GM12878 (cell line): Measurements from ENCODE around the gene OLAH. TPM values are rescaled to one million over a fixed set of nuclear protein-coding genes. Genes with fewer than 3 reads are reported as not detected.

Experiments
- ATAC-seq: fragments of 200-7000 bp; cut with Tn5 transposase; 3 replicates; pipeline ENCODE4 v1.9.1; 2020; ENCODE audit warnings: mild to moderate bottlenecking, moderate library complexity
- BruUV-seq: library from RNA; stranded (reverse); fragments of 400-500 nt; replicated peaks from 2 replicates; lab custom pipeline; 2021; lab: Mats Ljungman, UMichigan
- CTCF ChIA-PET: fragments of 300-600 bp; sonication (Branson Sonifier 250); formaldehyde crosslinking; extraction: SDS; loops from one replicate; lab custom pipeline; 2021; ENCODE audit warnings: inconsistent platforms; lab: Yijun Ruan, JAX
- POLR2A ChIA-PET: fragments of 350-600 bp; formaldehyde crosslinking; extraction: SDS; loops from one replicate; lab custom pipeline; 2021; ENCODE audit warnings: inconsistent platforms; lab: Charles Lee
- RAD21 ChIA-PET: fragments of 300-600 bp; sonication (Branson Sonifier 250); formaldehyde crosslinking; loops from one replicate; lab custom pipeline; 2023; ENCODE audit warnings: antibody characterized with exemption; ENCODE audit not compliant: unreplicated experiment; lab: Charles Lee
- SMC1A ChIA-PET: fragments of 300-600 bp; sonication (Branson Sonifier 250); formaldehyde crosslinking; loops from one replicate; lab custom pipeline; 2023; ENCODE audit not compliant: unreplicated experiment, uncharacterized antibody; lab: Charles Lee
- DNase-seq: peaks from one replicate; pipeline ENCODE4 v3.0.0-alpha.2; 2011; ENCODE audit warnings: low read depth, low spot score
- FAIRE-seq: peaks from 3 replicates; lab custom pipeline; 2011; peaks lifted over from hg19 to GRCh38; lab: Jason Lieb, UNC
- H2AFZ ChIP-seq: 2 replicates; pipeline ENCODE4 v1.6.0; 2011; ENCODE audit warnings: low read depth, low read length, control low read depth; ENCODE audit not compliant: control insufficient read depth
- H3K27ac ChIP-seq: 2 replicates; pipeline ENCODE4 v1.5.1; 2011; ENCODE audit warnings: control low read depth; ENCODE audit not compliant: control insufficient read depth, insufficient read depth
- H3K27me3 ChIP-seq, 2 experiments: replicated peaks in 1 of 2; 2 replicates each; pipeline versions ENCODE4 v1.6.0 to v1.6.1; 2011; ENCODE audit warnings: low read length in 1 of 2; ENCODE audit not compliant: control insufficient read depth in 2 of 2, insufficient read depth in 2 of 2
- H3K36me3 ChIP-seq, 2 experiments: 2 replicates each; pipeline ENCODE4 v1.5.1; 2011; ENCODE audit warnings: low read length in 1 of 2; ENCODE audit not compliant: control insufficient read depth in 2 of 2, insufficient read depth in 2 of 2
- H3K4me1 ChIP-seq: 2 replicates; pipeline ENCODE4 v1.6.1; 2011; ENCODE audit warnings: mild to moderate bottlenecking, low read length, moderate library complexity, mixed read lengths; ENCODE audit not compliant: control insufficient read depth, insufficient read depth
- H3K4me2 ChIP-seq: 2 replicates; pipeline ENCODE4 v1.6.0; 2011; ENCODE audit warnings: control low read depth; ENCODE audit not compliant: control insufficient read depth, insufficient read depth
- H3K4me3 ChIP-seq: fragments of 200-600 bp; sonication (generic); 2 replicates; pipeline ENCODE4 v1.5.1; 2016
- H3K79me2 ChIP-seq: 2 replicates; pipeline ENCODE4 v1.6.0; 2011; ENCODE audit warnings: low read length; ENCODE audit not compliant: control insufficient read depth, insufficient read depth
- H3K9ac ChIP-seq: 2 replicates; pipeline ENCODE4 v1.8.0; 2011; ENCODE audit warnings: low read length, control low read depth, mixed read lengths; ENCODE audit not compliant: control insufficient read depth, insufficient read depth
- H3K9me3 ChIP-seq: replicated peaks from 3 replicates; pipeline ENCODE4 v1.5.1; 2011; ENCODE audit warnings: mild to moderate bottlenecking, low read length; ENCODE audit not compliant: control insufficient read depth, insufficient read depth
- H4K20me1 ChIP-seq: 2 replicates; pipeline ENCODE4 v1.6.0; 2011; ENCODE audit not compliant: control insufficient read depth, insufficient read depth
- BHLHE40 ChIP-seq, 2 experiments: fragments of 450-650 bp in 1 of 2; IDR thresholded peaks; 2 replicates each; pipeline ENCODE4 v1.6.1; 2011 to 2017; ENCODE audit warnings: low read depth in 2 of 2, borderline replicate concordance in 1 of 2, improper control_type of control experiment in 1 of 2, low read length in 1 of 2, mild to moderate bottlenecking in 1 of 2
- CREB1 ChIP-seq: IDR thresholded peaks from 2 replicates; pipeline ENCODE4 v1.6.1; 2012; ENCODE audit warnings: low read depth, mild to moderate bottlenecking, inconsistent platforms
- DPF2 ChIP-seq: fragments of 450-650 bp; IDR thresholded peaks from 2 replicates; pipeline ENCODE4 v1.6.1; 2017; ENCODE audit warnings: mild to moderate bottlenecking
- ETV6 ChIP-seq, 2 experiments: fragments of 450-650 bp in 1 of 2; IDR thresholded peaks in 1 of 2; conservative IDR thresholded peaks in 1 of 2; 2 replicates each; pipeline ENCODE4 v1.6.1; 2014; ENCODE audit warnings: antibody characterized with exemption in 1 of 2, borderline replicate concordance in 1 of 2, low read depth in 1 of 2, mild to moderate bottlenecking in 1 of 2, moderate library complexity in 1 of 2
- FOXM1 ChIP-seq: IDR thresholded peaks from 2 replicates; pipeline ENCODE4 v1.6.1; 2012; ENCODE audit warnings: low read depth, mild to moderate bottlenecking, inconsistent platforms, low read length, moderate library complexity
- GABPA ChIP-seq: IDR thresholded peaks from 2 replicates; pipeline ENCODE4 v1.6.1; 2014; ENCODE audit warnings: antibody characterized with exemption, low read depth, mild to moderate bottlenecking, inconsistent platforms
- HDAC2 ChIP-seq: fragments of 200-600 bp; sonication (generic); IDR thresholded peaks from 2 replicates; pipeline ENCODE4 v1.6.1; 2017
- NFYA ChIP-seq: IDR thresholded peaks from 2 replicates; pipeline ENCODE4 v1.6.1; 2011; ENCODE audit warnings: low read depth, mild to moderate bottlenecking, low read length, improper control_type of control experiment, borderline replicate concordance
- NR2C1 ChIP-seq: fragments of 450-650 bp; IDR thresholded peaks from 2 replicates; pipeline ENCODE4 v1.6.1; 2017; ENCODE audit warnings: antibody characterized with exemption, mild to moderate bottlenecking, moderate library complexity
- NR2F1 ChIP-seq: fragments of 450-650 bp; conservative IDR thresholded peaks from 2 replicates; pipeline ENCODE4 v1.6.1; 2017; ENCODE audit warnings: mild to moderate bottlenecking
- PAX5 ChIP-seq: IDR thresholded peaks from 2 replicates; pipeline ENCODE4 v1.6.1; 2011; ENCODE audit warnings: low read depth, low read length, borderline replicate concordance
- PAX8 ChIP-seq: fragments of 450-650 bp; IDR thresholded peaks from 2 replicates; pipeline ENCODE4 v1.6.1; 2017; ENCODE audit warnings: mild to moderate bottlenecking, moderate library complexity
- PKNOX1 ChIP-seq: fragments of 450-650 bp; IDR thresholded peaks from 2 replicates; pipeline ENCODE4 v1.6.1; 2016; ENCODE audit warnings: mild to moderate bottlenecking
- RAD51 ChIP-seq: fragments of 450-650 bp; IDR thresholded peaks from 2 replicates; pipeline ENCODE4 v1.6.1; 2016; ENCODE audit warnings: moderate library complexity, mild to moderate bottlenecking, inconsistent platforms
- SIX5 ChIP-seq: IDR thresholded peaks from 2 replicates; pipeline ENCODE4 v1.6.1; 2011; ENCODE audit warnings: mild to moderate bottlenecking, low read depth, low read length, moderate library complexity; ENCODE audit not compliant: severe bottlenecking
- TCF7 ChIP-seq: IDR thresholded peaks from 2 replicates; pipeline ENCODE4 v1.6.1; 2014; ENCODE audit warnings: antibody characterized with exemption, borderline replicate concordance
- ZBED1 ChIP-seq: IDR thresholded peaks from 2 replicates; pipeline ENCODE4 v1.6.1; 2016; ENCODE audit warnings: borderline replicate concordance
- ZNF207 ChIP-seq: fragments of 450-650 bp; IDR thresholded peaks from 2 replicates; pipeline ENCODE4 v1.6.1; 2014; ENCODE audit warnings: antibody characterized with exemption, mild to moderate bottlenecking, borderline replicate concordance
- WGBS: methylation state at CpG from one replicate; pipeline ENCODE4 v1.1.6; 2016; ENCODE audit warnings: low lambda C conversion rate; ENCODE audit not compliant: insufficient replicate concordance, insufficient coverage; ENCODE audit errors: missing lambda C conversion rate; 5-methylcytosine and 5-hydroxymethylcytosine counted together
- in situ Hi-C: fragments of 300-500 bp; cut with MboI; formaldehyde crosslinking; loops from 9 replicates; pipeline ENCODE4 v1.14.3; 2018; ENCODE audit warnings: mixed read lengths
- intact Hi-C: fragments of 100-400 bp; cut with micrococcal nuclease; formaldehyde crosslinking; loops from one replicate; pipeline ENCODE4 v1.14.2; 2022; ENCODE audit not compliant: unreplicated experiment
- polyA plus RNA-seq, 11 experiments: library from polyadenylated mRNA; depleted of rRNA in 4 of 11; unstranded in 6 of 11; stranded (reverse) in 5 of 11; fragments of >200 nt; fragmentation: Nextera tagmentation in 4 of 11; fragmentation: Illumina TruSeq in 1 of 11; extraction: Ambion mirVana in 4 of 11; extraction: Trizol in 1 of 11; gene quantifications; 1 replicate in 1 of 11; 2 replicates in 10 of 11; pipeline versions ENCODE4 v1.2.1 to v1.2.3, GENCODE V29; 2011 to 2016; ENCODE audit warnings: inconsistent platforms in 2 of 11, missing spikeins in 2 of 11, low read depth in 1 of 11
- total RNA-seq, 4 experiments: library from RNA; depleted of rRNA in 3 of 4; stranded (reverse); fragments of >200 nt in 3 of 4; fragmentation: Illumina TruSeq in 1 of 4; extraction: Trizol in 1 of 4; gene quantifications; 2 replicates each; pipeline versions ENCODE4 v1.2.1 to v1.2.3, GENCODE V29; 2013 to 2021

OLAH gene
- total and polyA plus RNA-seq, 10 of the 15 experiments (the other 5 are each of a cell fraction or from before 2014, with no cell fraction given), result 0.10 to 1.4 (median 0.59) TPM; not detected in 1

- H4K20me1 ChIP-seq, result no peaks in the 10 kb centered on the region
- POLR2A ChIA-PET, result interaction anchor here (0.6 kb wide), 1 partner anchor 8 kb away, joined by 3 read pairs; no protein-coding TSS in a partner anchor
- SMC1A ChIA-PET, result interaction anchor here (1.0 kb wide), 1 partner anchor 11 kb away, joined by 3 read pairs; no protein-coding TSS in a partner anchor
These were observed 5.8 kb downstream of the OLAH start for GRCh38 chr10:15049533-15049932.

DNA sequence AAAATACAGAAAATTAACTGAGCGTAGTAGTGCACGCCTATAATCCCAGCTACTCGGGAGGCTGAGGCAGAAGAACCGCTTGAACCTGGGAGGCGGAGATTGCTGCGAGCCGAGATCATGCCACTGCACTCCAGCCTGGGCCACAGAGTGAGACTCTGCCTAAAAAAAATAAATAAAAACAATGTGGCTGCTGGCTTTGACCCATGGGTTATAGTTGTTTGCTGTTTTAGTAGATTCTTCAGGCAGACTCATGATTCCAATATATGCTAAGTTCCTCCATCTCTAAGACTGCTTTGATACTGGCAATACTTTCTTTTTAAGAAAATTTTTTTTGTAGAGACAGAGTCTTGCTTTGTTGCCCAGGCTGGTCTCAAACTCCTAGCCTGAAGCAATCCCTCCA, 8.4 kb downstream of the OLAH start:
- DNase-seq, result no peak
- BruUV-seq, result no TSS peak
- POLR2A ChIA-PET, result no interaction called here
- Histone ChIP-seq H3K4me3 (no peak overlapping the region), H3K27me3 (no peaks in the 10 kb centered on the region), H4K20me1 (no peaks in the 10 kb centered on the region), H3K4me1 (no peaks in the 10 kb centered on the region), H3K4me2 (no peak overlapping the region), H3K9ac (no peak overlapping the region), H3K79me2 (no peaks in the 10 kb centered on the region), H3K9me3 (no peaks in the 10 kb centered on the region), H2AFZ (no peak overlapping the region), H3K36me3 (no peaks in the 10 kb centered on the region), H3K27ac (no peak overlapping the region)
- FAIRE-seq, result no peak
- no peak for TF ChIP-seq HDAC2
- no peak for TF ChIP-seq CREB1
- no peak for TF ChIP-seq ZNF207
- no peak for TF ChIP-seq NR2C1
- no peak for TF ChIP-seq DPF2
- TF ChIP-seq ETV6 (conservative IDR thresholded peaks at IDR 0.05 in 1 of 2, IDR thresholded peaks at IDR 0.05 in 1 of 2; ENCODE audit: borderline replicate concordance in 1 of 2, low read depth in 1 of 2), result no peak
- TF ChIP-seq NR2F1, result no peak
- TF ChIP-seq GABPA, result no peak
- no peak for TF ChIP-seq PAX8
- no peak for TF ChIP-seq TCF7
- TF ChIP-seq ZBED1, result no peak
- TF ChIP-seq NFYA, result no peak
- CTCF ChIA-PET, result no interaction called here
- intact Hi-C loops (no loop called here), in situ Hi-C loops (no loop called here)
- RAD21 ChIA-PET, result no interaction called here
- 96% methylated on average over 7 of the region's 7 CpGs for WGBS
- SMC1A ChIA-PET, result no interaction called here
- no peak for ATAC-seq

More at GRCh38 chr10:15049533-15049932, 5.8 kb downstream of the OLAH start:
- no peaks in the 10 kb centered on the region for H3K36me3 ChIP-seq
- in situ Hi-C loops, result no loop called here
- H3K9me3 ChIP-seq, result no peaks in the 10 kb centered on the region
- no peaks in the 10 kb centered on the region for H3K4me1 ChIP-seq
- no peaks in the 10 kb centered on the region for H3K27me3 ChIP-seq
- no peak overlapping the region for H2AFZ ChIP-seq
- H3K9ac ChIP-seq, result no peak overlapping the region
- H3K27ac ChIP-seq, result no peak overlapping the region
- TF ChIP-seq PKNOX1 (no peak), PAX5 (no peak), RAD51 (no peak), ETV6 (conservative IDR thresholded peaks at IDR 0.05 in 1 of 2, IDR thresholded peaks at IDR 0.05 in 1 of 2; ENCODE audit: borderline replicate concordance in 1 of 2, low read depth in 1 of 2) (no peak), NR2F1 (no peak), SIX5 (no peak), FOXM1 (no peak), BHLHE40 (IDR thresholded peaks at IDR 0.05; ENCODE audit: borderline replicate concordance in 1 of 2, low read depth in 2 of 2, low read length in 1 of 2) (no peak), GABPA (no peak)
- TF ChIP-seq, all 136 proteins: peak for 0
- Histone ChIP-seq H3K4me2 (no peak overlapping the region), H3K79me2 (no peaks in the 10 kb centered on the region), H3K4me3 (no peak overlapping the region)
- ChIA-PET CTCF (no interaction called here), RAD21 (no interaction called here)
- FAIRE-seq, result no peak
- no peak for DNase-seq
- ATAC-seq, result no peak
- BruUV-seq, result no TSS peak
- intact Hi-C loops, result no loop called here
